Stimulated activated CD8-positive, alpha-beta memory T cell treated with anti-CD3 and anti-CD28 coated beads, Interleukin-2, amount 100 ng/mL, for 48 hours (primary cell): Measurements from ENCODE around the gene OSCP1.

Experiments used
- DNase-seq, 2 donors: peaks; one replicate each; pipeline ENCODE4 v3.0.0-alpha.2; 2020; ENCODE audit warnings: low read depth in 2 of 2

The OSCP1 gene

GRCh38 chr1:36402504-36402890, 47.8 kb downstream of the OSCP1 start:
- no peak for DNase-seq

- no peak for DNase-seq
Observed at GRCh38 chr1:36401602-36402503, 48.4 kb downstream of the OSCP1 start.

- DNase-seq: peak; percentile 58 to 76
Observed at GRCh38 chr1:36400825-36401601, 49.2 kb downstream of the OSCP1 start.

- DNase-seq: no peak
Observed at GRCh38 chr1:36400514-36400824, 49.8 kb downstream of the OSCP1 start.

- DNase-seq: no peak
Observed at GRCh38 chr1:36398370-36398977, 51.8 kb downstream of the OSCP1 start.

DNA sequence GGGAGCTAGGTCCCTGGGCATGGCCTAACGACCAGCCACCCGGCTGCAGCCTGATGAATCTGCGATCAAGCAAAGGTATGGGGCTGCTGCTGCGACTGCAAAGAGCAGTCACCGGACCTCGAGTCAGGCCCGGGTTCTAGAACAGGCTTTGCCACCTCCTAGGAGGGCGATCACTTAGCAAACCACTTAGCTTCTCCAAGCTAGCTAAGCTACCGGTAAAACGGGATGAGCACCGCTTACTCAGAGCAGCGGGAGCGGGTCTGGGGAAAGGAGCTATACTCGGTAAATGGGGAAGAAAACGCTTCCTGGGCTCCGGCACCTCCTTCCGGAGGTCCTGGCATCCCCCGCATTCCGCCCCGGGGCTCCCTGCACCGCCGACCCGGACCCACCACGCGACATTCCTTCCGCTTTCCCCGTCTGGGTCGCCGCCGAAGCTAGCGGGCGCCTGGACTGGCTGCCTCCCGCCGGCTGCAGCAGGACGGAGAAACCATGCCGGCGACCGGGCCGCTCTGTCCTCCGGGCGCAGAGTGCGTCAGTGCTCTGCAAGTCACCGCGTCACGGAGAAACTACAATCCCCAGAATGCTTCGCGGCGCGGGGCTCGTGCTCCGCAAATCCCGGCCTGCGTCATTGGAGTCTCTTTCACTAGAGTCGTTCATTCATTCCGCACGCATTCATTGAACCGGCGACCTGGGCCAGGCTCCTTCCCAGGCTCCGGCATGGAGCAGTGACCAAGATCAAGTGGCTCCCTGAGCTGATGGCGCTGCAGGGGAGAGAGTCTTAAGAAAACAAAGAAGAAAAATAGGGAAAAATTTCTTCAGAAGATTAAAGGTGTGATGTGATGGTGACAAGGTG, 52.6 kb downstream of the OSCP1 start, which contains the start of gene LSM10:
Gene LSM10 (minus strand): TSS at position 531 of the 853 bp plus-strand sequence. CDS start 3,779 bp downstream, outside the sequence.
- DNase-seq: peak; percentile 84 to 89

DNA sequence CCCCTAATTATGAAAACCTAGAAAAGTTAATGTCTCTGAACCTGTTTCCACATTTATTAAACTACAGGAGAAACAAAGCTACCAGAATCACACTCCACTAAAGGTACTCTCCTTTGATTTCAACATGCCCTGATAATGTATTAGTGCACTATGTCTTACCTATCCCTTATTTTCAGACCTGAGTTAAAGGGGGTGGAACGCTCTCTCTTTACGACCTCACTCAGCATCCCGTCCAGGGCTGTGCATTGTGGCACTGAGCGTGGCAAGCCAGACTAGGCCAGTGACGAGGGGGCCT, 53.2 kb downstream of the OSCP1 start:
- no peak for DNase-seq

GRCh38 chr1:36396359-36396758, 53.9 kb downstream of the OSCP1 start:
- DNase-seq: no peak

DNA sequence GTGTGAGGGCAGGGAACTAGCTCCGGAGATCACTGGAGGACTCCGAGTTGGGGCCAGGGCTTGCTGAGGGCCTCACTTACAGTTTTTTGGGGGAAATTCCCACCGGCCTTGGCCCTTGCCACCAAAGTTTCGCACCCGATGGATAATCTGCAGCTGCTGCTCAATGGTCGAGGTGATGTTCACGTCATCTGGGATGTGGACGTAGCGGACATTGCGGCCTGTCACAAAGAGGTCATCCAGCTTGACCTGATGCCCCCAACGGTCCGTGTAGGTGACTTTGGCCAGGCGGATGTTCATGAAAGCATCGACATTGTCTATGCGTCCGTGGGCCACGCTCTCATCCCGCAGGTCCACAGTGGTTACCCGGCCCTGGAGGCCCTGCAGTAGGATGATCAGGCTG, 56.6 kb downstream of the OSCP1 start:
- no peak for DNase-seq

DNA sequence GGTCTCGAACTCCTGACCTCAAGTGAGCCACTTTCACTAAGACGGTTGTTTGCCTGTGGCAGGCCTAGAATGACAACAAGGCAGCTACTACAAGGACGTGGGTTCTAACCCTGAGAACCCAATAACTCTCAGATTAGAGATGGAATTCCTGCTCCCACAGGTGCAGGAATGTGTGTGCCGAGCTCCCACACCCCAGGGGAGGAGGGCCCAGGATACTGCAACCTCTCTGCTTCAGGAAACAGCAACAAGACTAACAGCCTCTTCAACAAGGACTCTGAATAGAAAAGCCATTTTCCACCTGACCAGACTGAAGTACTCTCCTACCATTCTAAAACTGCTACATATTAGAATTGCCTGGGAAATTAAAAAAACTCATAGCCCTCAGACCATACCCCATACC, 57.4 kb downstream of the OSCP1 start:
- no peak for DNase-seq

- no peak for DNase-seq
Observed at GRCh38 chr1:36391271-36391670, 59.0 kb downstream of the OSCP1 start.

GRCh38 chr1:36390411-36390810, 59.8 kb downstream of the OSCP1 start:
- no peak for DNase-seq

DNA sequence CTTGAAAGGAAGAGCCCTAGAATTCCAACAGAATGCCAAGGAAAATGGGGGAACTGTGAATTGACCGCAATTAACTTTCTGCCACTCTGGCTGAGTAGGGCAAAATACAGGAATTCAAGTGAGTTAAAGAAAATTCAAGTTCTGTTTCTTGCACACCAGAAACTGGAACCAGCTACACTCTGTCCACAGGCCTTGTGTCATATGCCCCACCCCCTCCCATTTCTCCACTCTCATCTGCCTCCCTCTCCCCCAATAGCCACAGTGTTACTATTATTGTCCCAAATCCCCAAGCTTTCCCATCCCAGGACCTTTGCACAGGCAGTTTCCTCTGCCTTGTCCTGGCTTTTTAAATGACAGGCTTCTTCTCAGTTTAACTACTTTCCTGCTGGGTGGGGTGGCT, 60.3 kb downstream of the OSCP1 start:
- DNase-seq: no peak

- no peak for DNase-seq
Observed at GRCh38 chr1:36389261-36389660, 61.0 kb downstream of the OSCP1 start.

DNA sequence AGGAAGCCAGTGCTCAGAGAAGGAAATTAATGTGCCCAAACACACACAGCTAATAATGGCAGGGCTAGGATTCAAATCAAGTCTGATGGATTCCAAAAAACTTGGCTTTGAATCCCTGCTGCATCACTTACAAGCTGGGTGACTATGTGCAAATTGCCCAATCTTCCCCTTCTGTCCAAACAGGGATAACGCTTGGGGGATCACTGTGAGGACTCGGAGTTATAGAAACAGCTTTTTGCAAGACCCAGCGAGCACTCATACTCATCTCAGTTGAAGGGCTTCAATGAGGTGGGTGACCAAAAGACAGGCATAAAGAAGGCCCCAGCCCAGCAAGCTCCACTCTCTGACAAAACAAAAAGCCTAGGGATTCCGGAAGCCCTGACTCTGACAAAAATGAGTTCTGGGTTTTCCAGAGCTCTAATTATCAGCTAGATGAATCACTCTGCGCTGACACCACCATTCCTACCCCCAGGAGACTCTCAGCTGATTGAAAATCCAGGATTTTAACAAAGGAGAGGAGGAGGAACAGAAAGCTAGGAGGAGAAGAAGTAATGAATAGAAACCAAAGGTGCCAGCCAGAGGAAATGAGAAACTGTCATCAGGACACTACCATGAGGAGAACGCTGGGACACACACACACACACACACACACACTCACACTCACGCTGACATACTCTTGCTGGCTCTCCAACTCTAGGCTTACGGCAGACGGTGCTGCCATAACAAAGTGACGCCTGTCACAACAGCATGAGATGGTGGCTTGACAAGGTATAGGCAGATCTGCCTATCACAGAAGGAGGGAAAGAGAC, 62.9 kb downstream of the OSCP1 start:
- DNase-seq: no peak

- DNase-seq: peak; percentile 75 to 85
Observed at GRCh38 chr1:36386265-36387140, 63.7 kb downstream of the OSCP1 start.

GRCh38 chr1:36385410-36386264, 64.6 kb downstream of the OSCP1 start, which contains the start of gene STK40:
Gene STK40, minus strand, starts transcription at chr1:36385924. Its CDS starts 24,592 bp downstream, at chr1:36361332.
- peak; percentile 98 for DNase-seq

DNA sequence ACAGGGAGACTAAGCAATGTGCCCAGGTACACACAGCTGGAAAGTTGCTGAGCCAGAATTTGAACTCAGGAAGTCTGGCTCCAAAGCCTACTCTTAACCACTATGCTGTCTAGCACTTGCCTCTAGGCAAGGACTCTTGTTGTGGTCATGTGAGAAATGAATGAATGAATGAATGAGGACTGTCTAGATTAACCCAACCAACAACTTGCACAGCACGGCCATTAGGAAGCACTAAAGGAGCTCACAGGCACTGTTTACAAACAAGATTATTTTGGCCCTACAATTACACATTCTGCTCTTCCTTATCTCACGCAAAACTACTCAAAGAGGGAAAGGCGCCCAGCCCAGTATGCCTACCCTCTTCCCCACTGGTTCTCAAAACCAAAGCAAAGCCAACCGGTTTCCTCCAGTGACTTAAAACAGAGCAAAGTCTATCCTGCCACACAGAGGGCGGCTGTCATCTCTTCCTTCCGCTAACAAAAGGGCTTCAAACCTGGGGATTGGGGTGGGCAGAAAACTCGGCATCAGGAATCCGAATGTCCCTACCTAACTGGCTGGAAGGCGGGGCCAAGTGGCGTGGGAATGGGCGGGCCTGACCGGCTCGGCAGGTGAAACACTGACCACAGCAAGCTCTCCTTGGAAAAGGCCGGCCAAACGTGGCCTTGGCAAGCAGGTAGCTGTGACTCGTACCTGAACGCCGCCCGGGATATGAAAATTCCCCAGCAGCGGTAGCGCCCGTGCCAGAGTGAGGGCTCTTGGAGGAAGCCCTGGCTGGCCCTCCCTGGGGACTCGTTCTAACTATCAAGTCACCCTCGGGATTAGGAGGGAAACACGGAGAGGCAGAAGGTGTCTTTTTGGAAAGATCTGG, 65.5 kb downstream of the OSCP1 start:
- DNase-seq: no peak
